Central memory CD8-positive, alpha-beta T cell (primary cell): ENCODE measurements around the gene PTGES.
A peak's percentile ranks its signal among the peaks of the same experiment; 100 is the strongest.
"Not testable (repeated sequence)": the region's sequence is repeated elsewhere in the genome, so short reads cannot be mapped to it uniquely, and the experiment has no call there.

Experiments
- ATAC-seq: fragments of 150-1000 bp; cut with Tn5 transposase; replicated peaks from 2 replicates; pipeline ENCODE4 v1.10.0; 2022; ENCODE audit warnings: mild to moderate bottlenecking, moderate FRiP score, moderate number of reproducible peaks; ENCODE audit not compliant: poor library complexity, severe bottlenecking; ENCODE audit errors: extremely low read depth
- DNase-seq, 2 donors: peaks; one replicate each; pipeline ENCODE4 v3.0.0; 2021; ENCODE audit warnings: low spot score in 2 of 2
- H3K27ac Mint-ChIP-seq: one replicate; pipeline ENCODE4 v1.8.0; 2022; ENCODE audit warnings: low read depth, mild to moderate bottlenecking, moderate library complexity, mixed read lengths
- H3K27me3 Mint-ChIP-seq: one replicate; pipeline ENCODE4 v1.8.0; 2022; ENCODE audit warnings: mixed read lengths
- H3K36me3 Mint-ChIP-seq: one replicate; pipeline ENCODE4 v1.8.0; 2022; ENCODE audit warnings: mild to moderate bottlenecking, moderate library complexity, mixed read lengths; ENCODE audit not compliant: insufficient read depth
- H3K4me1 Mint-ChIP-seq: one replicate; pipeline ENCODE4 v1.8.0; 2022; ENCODE audit warnings: mixed read lengths
- H3K4me3 Mint-ChIP-seq: one replicate; pipeline ENCODE4 v1.8.0; 2022; ENCODE audit warnings: mild to moderate bottlenecking, moderate library complexity, mixed read lengths
- H3K9me3 Mint-ChIP-seq: one replicate; pipeline ENCODE4 v1.8.0; 2022; ENCODE audit warnings: mixed read lengths

Gene PTGES

GRCh38 chr9:129752900-129753729 lies at the start of gene PTGES:
Gene PTGES (minus strand): TSS chr9:129753042. CDS start chr9:129753012, 30 bp downstream.
- ATAC-seq, result no peak
- Mint-ChIP-seq H3K27me3 (peaks cover 26% of the 10 kb centered on the region), H3K36me3 (peaks cover 2% of the 10 kb centered on the region), H3K4me1 (peaks cover 13% of the 10 kb centered on the region), H3K9me3 (no peaks in the 10 kb centered on the region), H3K4me3 (no peak within 1 kb of the TSS), H3K27ac (no peak within 1 kb of the TSS)
- peak in 1 of 2 donors; percentile 11 for DNase-seq

GRCh38 chr9:129801504-129801903 lies 48.7 kb upstream of the PTGES start:
- Mint-ChIP-seq H3K36me3 (peaks cover 16% of the 10 kb centered on the region), H3K4me3 (peak overlapping the region; percentile 67), H3K27ac (no peak overlapping the region), H3K4me1 (peaks cover 10% of the 10 kb centered on the region), H3K9me3 (no peaks in the 10 kb centered on the region), H3K27me3 (no peaks in the 10 kb centered on the region)
- no peak for ATAC-seq
- no peak for DNase-seq

- no peak overlapping the region for H3K27ac Mint-ChIP-seq
- peaks cover 4% of the 10 kb centered on the region for H3K36me3 Mint-ChIP-seq
- no peaks in the 10 kb centered on the region for H3K9me3 Mint-ChIP-seq
- no peak overlapping the region for H3K4me3 Mint-ChIP-seq
- H3K4me1 Mint-ChIP-seq, result no peaks in the 10 kb centered on the region
- DNase-seq (no peak), ATAC-seq (no peak)
- peaks cover 18% of the 10 kb centered on the region for H3K27me3 Mint-ChIP-seq
Measured at GRCh38 chr9:129798973-129799372, 46.1 kb upstream of the PTGES start.

- ATAC-seq, H3K4me1 Mint-ChIP-seq, H3K36me3 Mint-ChIP-seq, H3K9me3 Mint-ChIP-seq, H3K27ac Mint-ChIP-seq, H3K4me3 Mint-ChIP-seq, DNase-seq: not testable (repeated sequence)
- H3K27me3 Mint-ChIP-seq, result peaks cover 18% of the 10 kb centered on the region
Measured at GRCh38 chr9:129796029-129796428, 43.2 kb upstream of the PTGES start.

- H3K4me3 Mint-ChIP-seq, result no peak overlapping the region
- peaks cover 2% of the 10 kb centered on the region for H3K36me3 Mint-ChIP-seq
- ATAC-seq, result no peak
- peaks cover 4% of the 10 kb centered on the region for H3K4me1 Mint-ChIP-seq
- no peak overlapping the region for H3K27ac Mint-ChIP-seq
- H3K27me3 Mint-ChIP-seq, result peaks cover 18% of the 10 kb centered on the region
- no peaks in the 10 kb centered on the region for H3K9me3 Mint-ChIP-seq
- DNase-seq, result no peak
Measured at GRCh38 chr9:129794549-129794948, 41.7 kb upstream of the PTGES start.

- no peak overlapping the region for H3K27ac Mint-ChIP-seq
- peaks cover 4% of the 10 kb centered on the region for H3K36me3 Mint-ChIP-seq
- H3K27me3 Mint-ChIP-seq, result peaks cover 33% of the 10 kb centered on the region
- DNase-seq, result no peak
- H3K4me3 Mint-ChIP-seq, result no peak overlapping the region
- ATAC-seq, result no peak
- no peaks in the 10 kb centered on the region for H3K9me3 Mint-ChIP-seq
- H3K4me1 Mint-ChIP-seq, result peaks cover 11% of the 10 kb centered on the region
Measured at GRCh38 chr9:129786481-129786880, 33.6 kb upstream of the PTGES start.

- H3K4me3 Mint-ChIP-seq, result no peak overlapping the region
- DNase-seq (no peak), ATAC-seq (no peak)
- H3K9me3 Mint-ChIP-seq, result no peaks in the 10 kb centered on the region
- H3K27me3 Mint-ChIP-seq, result peaks cover 33% of the 10 kb centered on the region
- no peak overlapping the region for H3K27ac Mint-ChIP-seq
- peaks cover 11% of the 10 kb centered on the region for H3K4me1 Mint-ChIP-seq
- H3K36me3 Mint-ChIP-seq, result peaks cover 4% of the 10 kb centered on the region
Measured at GRCh38 chr9:129785866-129786265, 33.0 kb upstream of the PTGES start.

- H3K4me1 Mint-ChIP-seq, DNase-seq, H3K36me3 Mint-ChIP-seq, H3K9me3 Mint-ChIP-seq, H3K27ac Mint-ChIP-seq, H3K4me3 Mint-ChIP-seq, ATAC-seq: not testable (repeated sequence)
- peaks cover 33% of the 10 kb centered on the region for H3K27me3 Mint-ChIP-seq
Measured at GRCh38 chr9:129784970-129785369, 32.1 kb upstream of the PTGES start.

- DNase-seq, result peak; percentile 58 to 69
- peak; percentile 78 for ATAC-seq
- Mint-ChIP-seq H3K4me1 (peaks cover 6% of the 10 kb centered on the region), H3K27me3 (peaks cover 27% of the 10 kb centered on the region), H3K27ac (no peak overlapping the region), H3K36me3 (peaks cover 2% of the 10 kb centered on the region), H3K4me3 (no peak overlapping the region), H3K9me3 (no peaks in the 10 kb centered on the region)
Measured at GRCh38 chr9:129783516-129784361, 30.9 kb upstream of the PTGES start.

GRCh38 chr9:129781981-129782380 lies 29.1 kb upstream of the PTGES start:
- peaks cover 14% of the 10 kb centered on the region for H3K4me1 Mint-ChIP-seq
- peaks cover 2% of the 10 kb centered on the region for H3K36me3 Mint-ChIP-seq
- peaks cover 20% of the 10 kb centered on the region for H3K27me3 Mint-ChIP-seq
- DNase-seq (no peak), ATAC-seq (no peak)
- no peak overlapping the region for H3K27ac Mint-ChIP-seq
- H3K9me3 Mint-ChIP-seq, result no peaks in the 10 kb centered on the region
- no peak overlapping the region for H3K4me3 Mint-ChIP-seq

- peaks cover 16% of the 10 kb centered on the region for H3K4me1 Mint-ChIP-seq
- H3K4me3 Mint-ChIP-seq, result no peak overlapping the region
- peaks cover 2% of the 10 kb centered on the region for H3K36me3 Mint-ChIP-seq
- peaks cover 16% of the 10 kb centered on the region for H3K27me3 Mint-ChIP-seq
- DNase-seq (no peak), ATAC-seq (no peak)
- H3K27ac Mint-ChIP-seq, result no peak overlapping the region
- H3K9me3 Mint-ChIP-seq, result no peaks in the 10 kb centered on the region
Measured at GRCh38 chr9:129781131-129781530, 28.3 kb upstream of the PTGES start.

GRCh38 chr9:129779560-129780190 lies 26.8 kb upstream of the PTGES start:
- Mint-ChIP-seq H3K4me3 (no peak overlapping the region), H3K27ac (no peak overlapping the region), H3K27me3 (peaks cover 15% of the 10 kb centered on the region), H3K9me3 (no peaks in the 10 kb centered on the region), H3K4me1 (peaks cover 16% of the 10 kb centered on the region), H3K36me3 (no peaks in the 10 kb centered on the region)
- DNase-seq (no peak), ATAC-seq (no peak)
